Pancreas (tissue), 10 donors: ENCODE results near the gene TIMM22. TPM values are rescaled to one million over a fixed set of nuclear protein-coding genes. Genes with fewer than 3 reads are reported as not detected.

Experiments used
- ATAC-seq, 4 donors: fragments of 200-7000 bp; cut with Tn5 transposase; one replicate each; pipeline versions ENCODE4 v1.8.0 to v1.9.1; 2020; ENCODE audit warnings: mild to moderate bottlenecking in 4 of 4, moderate library complexity in 4 of 4
- DNase-seq, 6 donors: peaks; one replicate each; pipeline ENCODE4 v3.0.0-alpha.2; 2020
- FAIRE-seq: peaks from 2 replicates; lab custom pipeline; 2012; peaks lifted over from hg19 to GRCh38; lab: Jason Lieb, UNC
- H3K27ac ChIP-seq, 4 donors: fragments of 200-600 bp; sonication (generic); 1 replicate in 3 of 4; 2 replicates in 1 of 4; pipeline versions ENCODE4 v1.5.0 to v1.8.0; 2020
- H3K27me3 ChIP-seq, 4 donors: fragments of 200-600 bp; one replicate each; pipeline ENCODE4 v1.8.0; 2021
- H3K36me3 ChIP-seq, 3 donors: fragments of 200-600 bp; sonication (generic) in 1 of 3; one replicate each; pipeline versions ENCODE4 v1.5.0 to v1.8.0; 2020 to 2021
- H3K4me1 ChIP-seq, 3 donors: fragments of 200-600 bp; one replicate each; pipeline ENCODE4 v1.8.0; 2021
- H3K4me3 ChIP-seq, 4 donors: fragments of 200-600 bp; sonication (generic) in 2 of 4; one replicate each; pipeline versions ENCODE4 v1.5.0 to v1.8.0; 2020 to 2021
- H3K9me3 ChIP-seq, 4 donors: fragments of 200-600 bp; one replicate each; pipeline ENCODE4 v1.8.0; 2021
- CTCF ChIP-seq, 4 donors: fragments of 200-600 bp; sonication (generic) in 3 of 4; IDR thresholded peaks; one replicate each; pipeline versions ENCODE4 v1.5.0 to v1.8.0; 2021; ENCODE audit warnings: antibody characterized with exemption in 4 of 4
- WGBS, 2 donors: extraction: QIAGEN DNeasy Blood & Tissue Kit; methylation state at CpG; one replicate each; pipeline ENCODE4 v1.1.7; 2013; 5-methylcytosine and 5-hydroxymethylcytosine counted together
- intact Hi-C, 3 donors: fragments of 100-400 bp; cut with DNase I; formaldehyde crosslinking; loops; one replicate each; pipeline versions ENCODE4 v1.11.1 to v1.14.2; 2022
- polyA plus RNA-seq, 2 donors: library from polyadenylated mRNA; stranded (reverse); fragments of 200-250 nt; gene quantifications; one replicate each; pipeline ENCODE4 v1.2.3, GENCODE V29; 2013
- total RNA-seq, 6 donors: library from RNA; stranded (reverse); fragmentation: NEBNext Ultra II Directional in 4 of 6; extraction: Animal tissue kit (Norgen Biotek cat#: 25700) in 4 of 6; gene quantifications; one replicate each; pipeline versions ENCODE4 v1.2.1 to v1.2.4, GENCODE V29; 2021 to 2023
- donor health status: healthy with polysubstance abuse.
- donor health status: DM: no; HTN: no; CAD: no; lungs with moderate emphysema.
- donor health status: DM: no; HTN: no; CAD: no.
- donor health status: control.
- donor health status: control.
- donor health status: Bipolar disorder and iron deficiency.
- donor health status: DM: yes; HTN: yes; CAD: no.
- donor health status: DM: no; HTN: no; CAD: no.
- donor health status: DM: no; HTN: no; CAD: no.
- donor health status: DM: yes; HTN: yes; CAD: no.

The TIMM22 gene
- total and polyA plus RNA-seq, 8 donors: 3.1 to 6.5 (median 4.6) TPM

GRCh38 chr17:1029922-1030644 lies 33.2 kb downstream of the TIMM22 start:
- peak in 1 of 6 donors; percentile 52 for DNase-seq
- intact Hi-C loops: loop anchor here in 1 of 3 donors (10.0 kb wide), 1 partner anchor 55 kb away; no protein-coding TSS in a partner anchor
- Histone ChIP-seq H3K36me3 (no peaks in the 10 kb centered on the region), H3K4me3 (no peak overlapping the region), H3K27ac (no peak overlapping the region), H3K4me1 (no peaks in the 10 kb centered on the region), H3K27me3 (no peaks in the 10 kb centered on the region), H3K9me3 (no peaks in the 10 kb centered on the region)
- peak in 1 of 4 donors; percentile 8 for ATAC-seq
- 63 to 74% methylated on average over 19 to 20 of the region's 20 CpGs for WGBS, 2 donors
- no peak for TF ChIP-seq CTCF (IDR thresholded peaks at IDR 0.05)
- FAIRE-seq: no peak

DNA sequence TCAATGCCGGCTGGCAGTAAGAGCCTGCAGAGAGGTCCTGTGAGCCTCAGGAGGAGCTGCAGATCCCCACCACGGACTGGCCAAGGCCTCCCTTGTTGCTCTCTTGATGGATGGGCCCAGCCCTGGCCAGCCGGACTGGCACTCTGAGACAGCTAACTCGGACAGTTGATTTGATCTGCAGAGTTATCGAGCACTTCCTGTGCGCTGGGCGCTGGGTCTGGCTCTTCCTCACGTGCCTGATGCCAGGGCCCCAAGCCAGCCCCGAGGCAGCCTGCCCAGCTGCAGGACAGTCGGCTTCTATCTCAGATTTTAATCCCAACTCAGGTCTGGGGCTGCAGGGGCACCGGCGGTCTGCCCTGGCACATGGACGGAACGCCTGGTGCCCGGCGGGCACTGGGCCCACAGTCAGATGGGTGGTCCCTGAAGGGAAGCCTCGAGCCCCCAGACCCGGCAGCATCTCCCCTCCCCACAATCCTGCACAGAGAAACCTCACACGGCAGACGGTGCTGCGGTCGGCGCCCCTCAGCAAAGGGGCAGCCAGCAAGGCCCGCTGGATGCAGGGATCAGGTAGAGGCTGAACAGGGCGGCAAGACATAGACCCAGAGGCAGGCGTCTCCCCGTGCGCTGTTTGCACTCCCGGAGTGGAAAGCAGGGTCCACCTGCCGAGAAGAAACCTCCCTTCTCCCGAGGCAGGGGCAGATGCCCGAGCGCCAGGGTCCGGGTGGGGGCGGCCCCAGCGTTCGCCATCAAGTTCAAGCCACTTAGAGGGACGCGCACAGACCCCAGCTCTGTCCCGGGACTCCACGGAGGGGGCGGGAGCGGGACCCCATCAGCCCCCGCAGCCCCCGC lies 34.0 kb downstream of the TIMM22 start:
- WGBS, 2 donors: 55 to 59% methylated on average over 37 to 45 of the region's 45 CpGs
- Histone ChIP-seq H3K27me3 (no peaks in the 10 kb centered on the region), H3K9me3 (no peaks in the 10 kb centered on the region), H3K4me3 (peak overlapping the region in 1 of 4 donors; percentile 9), H3K36me3 (no peaks in the 10 kb centered on the region), H3K4me1 (no peaks in the 10 kb centered on the region), H3K27ac (no peak overlapping the region)
- DNase-seq: peak in 1 of 6 donors; percentile 71
- no peak for TF ChIP-seq CTCF (IDR thresholded peaks at IDR 0.05)
- intact Hi-C loops: no loop called here
- FAIRE-seq: no peak
- peak in 2 of 4 donors; percentile 27 to 30 for ATAC-seq

GRCh38 chr17:1031711-1032110 lies 34.8 kb downstream of the TIMM22 start:
- intact Hi-C loops: no loop called here
- Histone ChIP-seq H3K4me1 (no peaks in the 10 kb centered on the region), H3K27ac (no peak overlapping the region), H3K4me3 (peak overlapping the region in 1 of 4 donors; percentile 9), H3K27me3 (no peaks in the 10 kb centered on the region), H3K36me3 (no peaks in the 10 kb centered on the region), H3K9me3 (no peaks in the 10 kb centered on the region)
- TF ChIP-seq CTCF (IDR thresholded peaks at IDR 0.05): no peak
- WGBS, 2 donors: 14 to 35% methylated on average over 6 to 28 of the region's 35 CpGs
- FAIRE-seq: no peak
- peak; percentile 51 to 72 (median 68) for ATAC-seq
- peak in 1 of 6 donors; percentile 30 for DNase-seq

GRCh38 chr17:1032391-1032790 lies 35.5 kb downstream of the TIMM22 start:
- intact Hi-C loops: no loop called here
- DNase-seq: no peak
- no peak for TF ChIP-seq CTCF (IDR thresholded peaks at IDR 0.05)
- WGBS, 2 donors: 65 to 84% methylated on average over 27 of the region's 27 CpGs
- no peak for ATAC-seq
- no peaks in the 10 kb centered on the region for H3K36me3 ChIP-seq
- H3K4me1 ChIP-seq: no peaks in the 10 kb centered on the region
- no peaks in the 10 kb centered on the region for H3K27me3 ChIP-seq
- no peaks in the 10 kb centered on the region for H3K9me3 ChIP-seq
- no peak overlapping the region for H3K27ac ChIP-seq
- no peak overlapping the region for H3K4me3 ChIP-seq
- FAIRE-seq: no peak
